ENCODE measurements around the gene ATG10.

ATG10 gene

GRCh38 chr5:82156874-82157273 is 185.1 kb downstream of the ATG10 start:
- no peaks in the 10 kb centered on the region for H3K27me3 ChIP-seq (ENCODE audit: control insufficient read depth, insufficient read depth, low read length)
- H3K36me3 ChIP-seq (ENCODE audit: insufficient read depth, low read length): no peaks in the 10 kb centered on the region
- no peak overlapping the region for H3K4me3 ChIP-seq (ENCODE audit: low read length)
- no peak overlapping the region for H3K9ac ChIP-seq (ENCODE audit: low read depth, low read length)
- H3K4me2 ChIP-seq (ENCODE audit: low read length): no peak overlapping the region
- H3K9me3 ChIP-seq (replicated peaks; ENCODE audit: low read length): no peaks in the 10 kb centered on the region
- H3K4me1 ChIP-seq (ENCODE audit: control insufficient read depth, insufficient read depth, low read length): peaks cover 6% of the 10 kb centered on the region

DNA sequence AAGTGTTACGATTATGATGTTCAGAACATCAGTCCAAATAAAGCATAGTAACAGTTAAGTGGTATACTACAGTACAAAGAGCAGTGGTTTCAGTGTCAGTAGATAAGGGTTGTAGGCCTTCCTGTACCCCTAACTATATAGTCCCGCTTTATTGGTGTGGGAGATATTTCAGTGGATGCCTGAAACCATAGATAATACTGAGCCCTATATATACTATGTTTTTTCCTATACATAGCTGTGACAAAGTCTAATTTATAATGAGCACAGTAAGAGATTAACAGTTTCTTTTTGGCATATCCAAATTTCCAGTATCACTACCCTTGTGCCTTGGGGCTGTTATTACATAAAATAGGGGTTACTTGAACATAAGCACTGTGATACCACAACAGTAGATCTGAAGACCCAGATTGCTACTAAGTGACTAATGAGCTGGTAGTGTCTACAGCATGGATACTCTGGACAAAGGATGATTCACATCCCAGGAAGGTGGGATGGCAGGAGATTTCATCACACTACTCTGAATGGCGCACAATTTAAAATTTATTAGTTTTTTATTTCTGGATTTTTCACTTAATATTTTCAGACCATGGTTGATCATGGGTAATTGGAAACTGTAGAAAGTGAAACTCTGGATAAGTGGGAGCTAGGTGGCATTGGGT is 187.1 kb downstream of the ATG10 start:
- Histone ChIP-seq H3K4me2 (ENCODE audit: low read length) (no peak overlapping the region), H3K4me1 (ENCODE audit: control insufficient read depth, insufficient read depth, low read length) (peaks cover 12% of the 10 kb centered on the region), H3K27me3 (ENCODE audit: control insufficient read depth, insufficient read depth, low read length) (no peaks in the 10 kb centered on the region), H3K9me3 (replicated peaks; ENCODE audit: low read length) (no peaks in the 10 kb centered on the region), H3K9ac (ENCODE audit: low read depth, low read length) (no peak overlapping the region), H3K4me3 (ENCODE audit: low read length) (no peak overlapping the region), H3K36me3 (ENCODE audit: insufficient read depth, low read length) (no peaks in the 10 kb centered on the region)

GRCh38 chr5:82160948-82161347 is 189.1 kb downstream of the ATG10 start:
- Histone ChIP-seq H3K9ac (ENCODE audit: low read depth, low read length) (no peak overlapping the region), H3K27me3 (ENCODE audit: control insufficient read depth, insufficient read depth, low read length) (no peaks in the 10 kb centered on the region), H3K4me1 (ENCODE audit: control insufficient read depth, insufficient read depth, low read length) (peaks cover 32% of the 10 kb centered on the region), H3K9me3 (replicated peaks; ENCODE audit: low read length) (no peaks in the 10 kb centered on the region), H3K4me3 (ENCODE audit: low read length) (no peak overlapping the region), H3K36me3 (ENCODE audit: insufficient read depth, low read length) (no peaks in the 10 kb centered on the region), H3K4me2 (ENCODE audit: low read length) (no peak overlapping the region)

DNA sequence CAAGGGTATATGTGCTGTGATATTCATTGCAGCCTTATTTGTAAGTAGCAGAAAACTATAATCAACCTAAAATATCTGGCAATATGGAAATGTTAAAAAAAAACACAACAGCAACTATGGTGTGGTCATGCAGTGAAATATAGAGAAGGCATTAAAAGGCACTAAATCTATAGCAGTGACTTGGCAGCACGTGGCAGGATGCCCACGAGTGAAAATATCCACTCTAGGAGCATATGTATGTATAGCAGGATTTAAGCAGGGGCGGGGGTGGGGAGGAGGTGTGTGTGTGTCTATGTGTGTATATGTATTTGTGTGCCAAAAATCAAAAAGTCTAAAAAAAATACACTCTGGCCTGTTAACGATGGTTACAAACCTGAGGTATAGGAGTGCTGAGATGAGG is 190.8 kb downstream of the ATG10 start:
- Histone ChIP-seq H3K27me3 (ENCODE audit: control insufficient read depth, insufficient read depth, low read length) (no peaks in the 10 kb centered on the region), H3K9ac (ENCODE audit: low read depth, low read length) (no peak overlapping the region), H3K4me1 (ENCODE audit: control insufficient read depth, insufficient read depth, low read length) (peaks cover 32% of the 10 kb centered on the region), H3K4me2 (ENCODE audit: low read length) (no peak overlapping the region), H3K9me3 (replicated peaks; ENCODE audit: low read length) (no peaks in the 10 kb centered on the region), H3K36me3 (ENCODE audit: insufficient read depth, low read length) (no peaks in the 10 kb centered on the region), H3K4me3 (ENCODE audit: low read length) (no peak overlapping the region)

DNA sequence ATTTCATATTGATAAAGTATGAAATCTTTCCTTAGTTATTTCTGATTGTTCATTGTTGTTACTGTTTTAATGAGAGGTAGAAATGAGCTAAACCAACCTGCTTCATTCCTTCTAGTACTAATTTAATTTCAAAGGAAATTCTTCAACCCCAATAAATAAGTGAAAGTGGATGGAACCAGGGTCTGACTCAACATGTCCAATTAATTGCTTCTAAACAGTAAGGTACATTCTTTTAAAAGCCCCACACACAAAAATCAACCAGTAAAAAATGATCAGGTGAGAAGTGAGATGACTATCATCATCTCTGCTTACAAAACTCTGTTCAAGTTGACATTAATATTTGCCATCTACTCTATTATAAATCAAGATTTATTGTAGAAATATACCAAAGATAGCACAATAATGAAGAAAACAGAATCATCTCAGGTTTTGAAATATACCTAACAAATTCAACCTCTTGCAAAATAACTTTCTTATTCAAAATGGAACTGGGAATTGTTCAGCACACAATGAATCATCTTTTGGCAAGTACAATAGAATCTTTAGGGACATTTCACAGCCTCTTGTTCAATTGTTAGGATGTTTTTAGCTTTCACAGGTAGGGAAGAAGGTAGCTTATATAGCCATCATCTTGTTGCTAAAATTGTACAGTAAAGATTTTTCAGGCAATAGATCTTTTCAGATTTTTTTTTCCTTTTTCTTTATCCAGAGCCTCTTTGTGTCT is 191.8 kb downstream of the ATG10 start:
- Histone ChIP-seq H3K4me2 (ENCODE audit: low read length) (peak overlapping the region; percentile 34), H3K4me1 (ENCODE audit: control insufficient read depth, insufficient read depth, low read length) (peaks cover 40% of the 10 kb centered on the region)

GRCh38 chr5:82164176-82164976 is 192.6 kb downstream of the ATG10 start:
- Histone ChIP-seq H3K4me2 (ENCODE audit: low read length) (peak overlapping the region; percentile 34), H3K4me1 (ENCODE audit: control insufficient read depth, insufficient read depth, low read length) (peaks cover 35% of the 10 kb centered on the region), H3K4me3 (ENCODE audit: low read length) (peak overlapping the region; percentile 5), H3K9me3 (replicated peaks; ENCODE audit: low read length) (no peaks in the 10 kb centered on the region), H3K27me3 (ENCODE audit: control insufficient read depth, insufficient read depth, low read length) (no peaks in the 10 kb centered on the region), H3K9ac (ENCODE audit: low read depth, low read length) (peak overlapping the region; percentile 40), H3K36me3 (ENCODE audit: insufficient read depth, low read length) (no peaks in the 10 kb centered on the region)

More for the DNA sequence above, 191.8 kb downstream of the ATG10 start:
- H3K9me3 ChIP-seq (replicated peaks; ENCODE audit: low read length): no peaks in the 10 kb centered on the region
- H3K4me3 ChIP-seq (ENCODE audit: low read length): no peak overlapping the region
- no peaks in the 10 kb centered on the region for H3K27me3 ChIP-seq (ENCODE audit: control insufficient read depth, insufficient read depth, low read length)
- no peaks in the 10 kb centered on the region for H3K36me3 ChIP-seq (ENCODE audit: insufficient read depth, low read length)
- H3K9ac ChIP-seq (ENCODE audit: low read depth, low read length): peak overlapping the region; percentile 40

- Histone ChIP-seq H3K9me3 (replicated peaks; ENCODE audit: low read length) (no peaks in the 10 kb centered on the region), H3K36me3 (ENCODE audit: insufficient read depth, low read length) (no peaks in the 10 kb centered on the region), H3K4me2 (ENCODE audit: low read length) (peak overlapping the region; percentile 6), H3K4me3 (ENCODE audit: low read length) (no peak overlapping the region), H3K9ac (ENCODE audit: low read depth, low read length) (no peak overlapping the region), H3K4me1 (ENCODE audit: control insufficient read depth, insufficient read depth, low read length) (peaks cover 35% of the 10 kb centered on the region), H3K27me3 (ENCODE audit: control insufficient read depth, insufficient read depth, low read length) (no peaks in the 10 kb centered on the region)
These were observed 193.3 kb downstream of the ATG10 start for GRCh38 chr5:82164977-82165713.

GRCh38 chr5:82165740-82166530 is 194.1 kb downstream of the ATG10 start:
- H3K4me3 ChIP-seq (ENCODE audit: low read length): no peak overlapping the region
- no peaks in the 10 kb centered on the region for H3K27me3 ChIP-seq (ENCODE audit: control insufficient read depth, insufficient read depth, low read length)
- H3K36me3 ChIP-seq (ENCODE audit: insufficient read depth, low read length): no peaks in the 10 kb centered on the region
- no peaks in the 10 kb centered on the region for H3K9me3 ChIP-seq (replicated peaks; ENCODE audit: low read length)
- H3K4me1 ChIP-seq (ENCODE audit: control insufficient read depth, insufficient read depth, low read length): peaks cover 35% of the 10 kb centered on the region
- H3K4me2 ChIP-seq (ENCODE audit: low read length): no peak overlapping the region
- no peak overlapping the region for H3K9ac ChIP-seq (ENCODE audit: low read depth, low read length)

DNA sequence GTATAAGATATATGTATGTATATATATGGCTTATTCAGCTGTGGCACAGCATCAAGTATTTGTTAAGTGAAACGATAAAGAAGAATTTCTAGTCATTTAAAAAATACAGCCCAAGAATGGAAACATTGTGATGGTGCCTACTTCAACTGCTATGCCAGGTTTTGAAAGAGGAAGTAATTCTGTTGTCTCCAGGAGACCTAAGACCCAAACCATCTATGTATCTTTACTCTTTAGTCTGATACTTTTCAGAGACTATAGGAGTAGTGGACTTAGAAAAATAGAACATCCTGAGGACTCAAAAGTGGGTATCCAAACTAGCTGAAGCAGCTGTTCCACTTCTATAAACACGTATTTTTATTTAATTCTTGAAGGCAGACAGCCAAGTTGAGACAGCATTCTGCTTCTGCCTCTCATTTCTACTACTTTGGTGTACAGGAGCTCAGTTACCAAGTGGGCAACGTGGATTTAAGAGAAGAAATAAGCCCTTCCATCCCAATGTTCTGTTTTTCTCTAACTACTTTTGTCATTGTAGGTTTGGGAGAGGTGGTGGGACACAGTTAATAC is 195.6 kb downstream of the ATG10 start:
- peaks cover 35% of the 10 kb centered on the region for H3K4me1 ChIP-seq (ENCODE audit: control insufficient read depth, insufficient read depth, low read length)
- H3K9ac ChIP-seq (ENCODE audit: low read depth, low read length): no peak overlapping the region
- H3K4me2 ChIP-seq (ENCODE audit: low read length): no peak overlapping the region
- no peaks in the 10 kb centered on the region for H3K36me3 ChIP-seq (ENCODE audit: insufficient read depth, low read length)
- H3K9me3 ChIP-seq (replicated peaks; ENCODE audit: low read length): no peaks in the 10 kb centered on the region
- H3K27me3 ChIP-seq (ENCODE audit: control insufficient read depth, insufficient read depth, low read length): no peaks in the 10 kb centered on the region
- H3K4me3 ChIP-seq (ENCODE audit: low read length): no peak overlapping the region

DNA sequence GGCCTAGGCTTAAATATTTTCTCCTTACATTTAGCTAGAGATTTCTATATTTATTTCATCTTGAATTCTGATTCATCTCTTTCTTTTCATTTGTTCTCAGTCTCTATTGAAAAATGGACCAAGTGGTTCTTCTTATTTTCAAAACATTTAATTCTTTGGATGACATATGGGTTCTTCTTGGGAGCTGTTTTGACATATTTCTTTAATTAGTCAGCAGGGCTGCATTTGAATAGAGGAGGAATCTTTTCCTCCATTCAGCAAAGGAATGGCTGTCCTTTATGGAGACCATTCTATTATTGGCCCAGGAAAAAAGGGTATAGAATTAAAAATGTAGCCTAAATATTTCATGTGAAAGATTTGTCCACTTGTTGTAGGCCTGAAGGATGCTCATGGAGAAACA is 196.5 kb downstream of the ATG10 start:
- H3K27me3 ChIP-seq (ENCODE audit: control insufficient read depth, insufficient read depth, low read length): no peaks in the 10 kb centered on the region
- H3K9ac ChIP-seq (ENCODE audit: low read depth, low read length): no peak overlapping the region
- H3K4me2 ChIP-seq (ENCODE audit: low read length): no peak overlapping the region
- H3K9me3 ChIP-seq (replicated peaks; ENCODE audit: low read length): no peaks in the 10 kb centered on the region
- H3K36me3 ChIP-seq (ENCODE audit: insufficient read depth, low read length): no peaks in the 10 kb centered on the region
- H3K4me3 ChIP-seq (ENCODE audit: low read length): no peak overlapping the region
- H3K4me1 ChIP-seq (ENCODE audit: control insufficient read depth, insufficient read depth, low read length): peaks cover 34% of the 10 kb centered on the region
